ENCODE results near the gene REV3L.
"Not testable (repeated sequence)": the region's sequence is repeated elsewhere in the genome, so short reads cannot be mapped to it uniquely, and the experiment has no call there.

The REV3L gene

GRCh38 chr6:111377558-111378120 is 105.4 kb downstream of the REV3L start:
- DNase-seq (ENCODE audit: low spot score): no peak

GRCh38 chr6:111367393-111368088 is 115.5 kb downstream of the REV3L start:
- DNase-seq (ENCODE audit: low spot score): no peak

GRCh38 chr6:111361648-111362047 is 121.4 kb downstream of the REV3L start:
- peak; percentile 68 for DNase-seq (ENCODE audit: low spot score)

GRCh38 chr6:111358454-111358853 is 124.6 kb downstream of the REV3L start:
- DNase-seq (ENCODE audit: low spot score): no peak

GRCh38 chr6:111357705-111358104 is 125.3 kb downstream of the REV3L start:
- DNase-seq (ENCODE audit: low spot score): no peak

GRCh38 chr6:111356551-111356950 is 126.5 kb downstream of the REV3L start:
- DNase-seq (ENCODE audit: low spot score): no peak

GRCh38 chr6:111354758-111355555 is 128.1 kb downstream of the REV3L start:
- DNase-seq (ENCODE audit: low spot score): no peak

GRCh38 chr6:111353912-111354462 is 129.0 kb downstream of the REV3L start:
- DNase-seq (ENCODE audit: low spot score): no peak

GRCh38 chr6:111347589-111347988 is 135.4 kb downstream of the REV3L start:
- DNase-seq (ENCODE audit: low spot score): no peak

GRCh38 chr6:111342913-111343312 is 140.1 kb downstream of the REV3L start:
- no peak for DNase-seq (ENCODE audit: low spot score)

- DNase-seq (ENCODE audit: low spot score): no peak
These were observed 143.7 kb downstream of the REV3L start for GRCh38 chr6:111339294-111339693.

GRCh38 chr6:111338843-111339242 is 144.2 kb downstream of the REV3L start:
- no peak for DNase-seq (ENCODE audit: low spot score)

GRCh38 chr6:111337829-111338236 is 145.2 kb downstream of the REV3L start:
- no peak for DNase-seq (ENCODE audit: low spot score)

GRCh38 chr6:111329882-111330633 is 153.0 kb downstream of the REV3L start:
- DNase-seq (ENCODE audit: low spot score): no peak

GRCh38 chr6:111326563-111326962 is 156.5 kb downstream of the REV3L start:
- DNase-seq (ENCODE audit: low spot score): no peak

GRCh38 chr6:111322145-111322544 is 160.9 kb downstream of the REV3L start:
- DNase-seq (ENCODE audit: low spot score): no peak

- DNase-seq (ENCODE audit: low spot score): not testable (repeated sequence)
These were observed 175.1 kb downstream of the REV3L start for GRCh38 chr6:111307950-111308349.

- DNase-seq (ENCODE audit: low spot score): no peak
These were observed 175.7 kb downstream of the REV3L start for GRCh38 chr6:111307275-111307858.

GRCh38 chr6:111306104-111306888 is 176.7 kb downstream of the REV3L start:
- no peak for DNase-seq (ENCODE audit: low spot score)

- no peak for DNase-seq (ENCODE audit: low spot score)
These were observed 181.1 kb downstream of the REV3L start for GRCh38 chr6:111301946-111302345.

Data from D341Med (cell line).